CD4-positive, alpha-beta T cell (primary cell): Measurements from ENCODE around the gene RAD51B. TPM values are rescaled to one million over a fixed set of nuclear protein-coding genes. Genes with fewer than 3 reads are reported as not detected.
"Not testable (repeated sequence)": the region's sequence is repeated elsewhere in the genome, so short reads cannot be mapped to it uniquely, and the experiment has no call there.

Experiments used
- ATAC-seq: fragments of 200-7000 bp; cut with Tn5 transposase; one replicate; pipeline ENCODE4 v1.10.0; 2022; ENCODE audit warnings: mild to moderate bottlenecking; ENCODE audit not compliant: poor library complexity
- CTCF ChIA-PET: fragments of 350-600 bp; sonication (Branson Sonifier 250); formaldehyde crosslinking; loops from one replicate; lab custom pipeline; 2021; ENCODE audit warnings: antibody characterized with exemption, inconsistent platforms; lab: Charles Lee
- POLR2A ChIA-PET: fragments of 350-600 bp; sonication (Branson Sonifier 250); formaldehyde crosslinking; loops from one replicate; lab custom pipeline; 2021; ENCODE audit warnings: antibody characterized with exemption, inconsistent platforms; lab: Charles Lee
- DNase-seq, 14 experiments: peaks; one replicate each; pipeline ENCODE4 v3.0.0-alpha.2; 2013 to 2020; ENCODE audit warnings: mixed read lengths in 2 of 14
- H3K27ac ChIP-seq, 2 donors: one replicate each; pipeline versions ENCODE4 v1.5.1 to v1.7.0; 2013; ENCODE audit warnings: low read length in 2 of 2, low read depth in 1 of 2, mild to moderate bottlenecking in 1 of 2
- H3K27me3 ChIP-seq, 2 experiments: 1 replicate in 1 of 2; 2 replicates in 1 of 2; pipeline versions ENCODE4 v1.6.1 to v1.7.0; 2013; ENCODE audit warnings: low read length in 2 of 2, control low read depth in 1 of 2, mild to moderate bottlenecking in 1 of 2, moderate library complexity in 1 of 2; ENCODE audit not compliant: insufficient read depth in 2 of 2, control insufficient read depth in 1 of 2
- H3K36me3 ChIP-seq: one replicate; pipeline ENCODE4 v1.6.1; 2013; ENCODE audit warnings: low read length, control low read depth; ENCODE audit not compliant: insufficient read depth
- H3K4me1 ChIP-seq: one replicate; pipeline ENCODE4 v1.6.1; 2013; ENCODE audit warnings: low read length, control low read depth; ENCODE audit not compliant: insufficient read depth
- H3K4me3 ChIP-seq: one replicate; pipeline ENCODE4 v1.5.1; 2013; ENCODE audit warnings: mild to moderate bottlenecking, low read length, moderate library complexity
- H3K9me3 ChIP-seq, 2 experiments: 1 replicate in 1 of 2; 2 replicates in 1 of 2; pipeline versions ENCODE4 v1.6.1 to v1.7.0; 2013; ENCODE audit warnings: low read length in 2 of 2, mild to moderate bottlenecking in 2 of 2, control low read depth in 1 of 2, moderate library complexity in 1 of 2; ENCODE audit not compliant: control insufficient read depth in 1 of 2, insufficient read depth in 1 of 2
- H3K27ac Mint-ChIP-seq: one replicate; pipeline ENCODE4 v1.8.0; 2020; ENCODE audit warnings: mixed read lengths
- H3K27me3 Mint-ChIP-seq: one replicate; pipeline ENCODE4 v1.8.0; 2021; ENCODE audit warnings: mixed read lengths
- H3K36me3 Mint-ChIP-seq: one replicate; pipeline ENCODE4 v1.8.0; 2021; ENCODE audit warnings: low read depth, mixed read lengths
- H3K4me1 Mint-ChIP-seq: one replicate; pipeline ENCODE4 v1.8.0; 2021; ENCODE audit warnings: low read depth, mixed read lengths
- H3K4me3 Mint-ChIP-seq: one replicate; pipeline ENCODE4 v1.8.0; 2020; ENCODE audit warnings: mild to moderate bottlenecking, mixed read lengths
- H3K9me3 Mint-ChIP-seq: one replicate; pipeline ENCODE4 v1.8.0; 2020; ENCODE audit warnings: mixed read lengths
- CTCF ChIP-seq: fragments of 200-600 bp; IDR thresholded peaks from one replicate; pipeline ENCODE4 v1.8.0; 2022; ENCODE audit warnings: antibody characterized with exemption, mild to moderate bottlenecking
- intact Hi-C, 2 experiments: fragments of 100-400 bp; cut with DNase I in 1 of 2; cut with micrococcal nuclease in 1 of 2; formaldehyde crosslinking; loops; one replicate each; pipeline versions ENCODE4 v1.15.1 to v1.9.0; 2023 to 2025; cut with DNase I, micrococcal nuclease
- total RNA-seq, 174 experiments: library from RNA in 2 of 174; stranded (reverse) in 2 of 174; gene quantifications; one replicate each; pipeline ENCODE4 v1.2.3 and lab custom pipeline; 2021 to 2026

RAD51B gene
- total RNA-seq, 2 experiments from 2014 or later: 18.4 to 20.0 TPM

GRCh38 chr14:67987606-67988005, 168.0 kb downstream of the RAD51B start:
- Histone ChIP-seq H3K27me3 (no peaks in the 10 kb centered on the region), H3K27ac (no peak overlapping the region), H3K36me3 (no peaks in the 10 kb centered on the region), H3K4me1 (no peaks in the 10 kb centered on the region), H3K9me3 (no peaks in the 10 kb centered on the region), H3K4me3 (no peak overlapping the region)
- H3K27ac Mint-ChIP-seq: no peak overlapping the region
- H3K9me3 Mint-ChIP-seq: no peaks in the 10 kb centered on the region
- H3K4me1 Mint-ChIP-seq: no peaks in the 10 kb centered on the region
- H3K27me3 Mint-ChIP-seq: no peaks in the 10 kb centered on the region
- intact Hi-C loops: no loop called here
- ATAC-seq (no peak), DNase-seq (no peak)
- H3K36me3 Mint-ChIP-seq: no peaks in the 10 kb centered on the region
- TF ChIP-seq CTCF: no peak
- H3K4me3 Mint-ChIP-seq: no peak overlapping the region
- ChIA-PET POLR2A (no interaction called here), CTCF (no interaction called here)

GRCh38 chr14:67988210-67988609, 168.6 kb downstream of the RAD51B start:
- H3K4me3 ChIP-seq, DNase-seq, intact Hi-C loops, H3K27ac Mint-ChIP-seq, H3K27me3 Mint-ChIP-seq, H3K4me1 Mint-ChIP-seq, H3K4me3 Mint-ChIP-seq, CTCF ChIA-PET, H3K36me3 ChIP-seq, H3K4me1 ChIP-seq, H3K27ac ChIP-seq, H3K9me3 ChIP-seq, H3K36me3 Mint-ChIP-seq, H3K9me3 Mint-ChIP-seq, H3K27me3 ChIP-seq, ATAC-seq: not testable (repeated sequence)
- POLR2A ChIA-PET: interaction anchor here (0.6 kb wide), 1 partner anchor 131 kb away, joined by 3 read pairs; no protein-coding TSS in a partner anchor

GRCh38 chr14:67990576-67990975, 171.0 kb downstream of the RAD51B start:
- POLR2A ChIA-PET: no interaction called here
- no peak overlapping the region for H3K4me3 Mint-ChIP-seq
- intact Hi-C loops: no loop called here

More at GRCh38 chr14:67990576-67990975, 171.0 kb downstream of the RAD51B start:
- no peaks in the 10 kb centered on the region for H3K4me1 ChIP-seq
- no peak for ATAC-seq
- Mint-ChIP-seq H3K9me3 (no peaks in the 10 kb centered on the region), H3K4me1 (no peaks in the 10 kb centered on the region), H3K27me3 (no peaks in the 10 kb centered on the region), H3K27ac (no peak overlapping the region), H3K36me3 (no peaks in the 10 kb centered on the region)
- CTCF ChIA-PET: no interaction called here
- no peak for DNase-seq
- TF ChIP-seq CTCF: no peak
- no peaks in the 10 kb centered on the region for H3K9me3 ChIP-seq
- H3K27ac ChIP-seq: no peak overlapping the region
- H3K36me3 ChIP-seq: no peaks in the 10 kb centered on the region
- no peak overlapping the region for H3K4me3 ChIP-seq
- no peaks in the 10 kb centered on the region for H3K27me3 ChIP-seq
